GM06990 (cell line): Measurements from ENCODE around the gene SCNN1B.

Experiments
- DNase-seq: peaks from one replicate; pipeline ENCODE4 v3.0.0-alpha.2; 2011; ENCODE audit not compliant: insufficient read length; ENCODE audit errors: extremely low read depth
- H3K27me3 ChIP-seq: replicated peaks from 2 replicates; pipeline ENCODE4 v1.6.0; 2011; ENCODE audit warnings: low read length; ENCODE audit not compliant: control insufficient read depth, insufficient read depth
- H3K36me3 ChIP-seq: 2 replicates; pipeline ENCODE4 v1.5.1; 2011; ENCODE audit warnings: low read length; ENCODE audit not compliant: control insufficient read depth, insufficient read depth
- H3K4me3 ChIP-seq: replicated peaks from 2 replicates; pipeline ENCODE4 v1.5.1; 2011; ENCODE audit warnings: low read depth, mild to moderate bottlenecking, control low read depth, low read length
- CTCF ChIP-seq: IDR thresholded peaks from 2 replicates; pipeline ENCODE4 v1.5.1; 2011; ENCODE audit warnings: low read length, control low read depth, mild to moderate bottlenecking, inconsistent platforms; ENCODE audit not compliant: insufficient read depth, poor library complexity, severe bottlenecking

Gene SCNN1B

GRCh38 chr16:23410176-23410575, 108.1 kb downstream of the SCNN1B start:
- Histone ChIP-seq H3K36me3 (peaks cover 3% of the 10 kb centered on the region), H3K27me3 (no peaks in the 10 kb centered on the region), H3K4me3 (no peak overlapping the region)
- TF ChIP-seq CTCF: no peak
- no peak for DNase-seq

- no peak for TF ChIP-seq CTCF
- H3K36me3 ChIP-seq: peaks cover 9% of the 10 kb centered on the region
- H3K27me3 ChIP-seq: no peaks in the 10 kb centered on the region
- DNase-seq: no peak
- no peak overlapping the region for H3K4me3 ChIP-seq
Observed at GRCh38 chr16:23414731-23415130, 112.6 kb downstream of the SCNN1B start.

- no peak for TF ChIP-seq CTCF
- Histone ChIP-seq H3K4me3 (no peak overlapping the region), H3K27me3 (no peaks in the 10 kb centered on the region), H3K36me3 (peaks cover 9% of the 10 kb centered on the region)
- no peak for DNase-seq
Observed at GRCh38 chr16:23416816-23417215, 114.7 kb downstream of the SCNN1B start.

- DNase-seq: no peak
- TF ChIP-seq CTCF: no peak
- no peaks in the 10 kb centered on the region for H3K27me3 ChIP-seq
- H3K36me3 ChIP-seq: peaks cover 12% of the 10 kb centered on the region
- H3K4me3 ChIP-seq: no peak overlapping the region
Observed at GRCh38 chr16:23420011-23420410, 117.9 kb downstream of the SCNN1B start.

GRCh38 chr16:23423496-23424049, 121.5 kb downstream of the SCNN1B start:
- no peak for TF ChIP-seq CTCF
- H3K36me3 ChIP-seq: peaks cover 6% of the 10 kb centered on the region
- DNase-seq: no peak
- H3K27me3 ChIP-seq: no peaks in the 10 kb centered on the region
- no peak overlapping the region for H3K4me3 ChIP-seq

GRCh38 chr16:23424292-23424958, 122.3 kb downstream of the SCNN1B start:
- no peak overlapping the region for H3K4me3 ChIP-seq
- TF ChIP-seq CTCF: no peak
- peaks cover 6% of the 10 kb centered on the region for H3K36me3 ChIP-seq
- no peaks in the 10 kb centered on the region for H3K27me3 ChIP-seq
- no peak for DNase-seq
